Lower leg skin (tissue), 4 donors: ENCODE results near the gene GOLPH3. TPM values are rescaled to one million over a fixed set of nuclear protein-coding genes. Genes with fewer than 3 reads are reported as not detected.
"Not testable (repeated sequence)": the region's sequence is repeated elsewhere in the genome, so short reads cannot be mapped to it uniquely, and the experiment has no call there.

Source experiments
- DNase-seq, 2 donors: peaks; one replicate each; pipeline ENCODE4 v3.0.0-alpha.2; 2019; ENCODE audit warnings: low spot score in 2 of 2
- H3K4me3 ChIP-seq: fragments of 200-600 bp; sonication (generic); 2 replicates; pipeline ENCODE4 v1.5.1; 2017; ENCODE audit warnings: mild to moderate bottlenecking, low read depth; ENCODE audit not compliant: poor library complexity, severe bottlenecking
- CTCF ChIP-seq, 3 donors: fragments of 450-650 bp; IDR thresholded peaks; one replicate each; pipeline ENCODE4 v1.5.1; 2016; ENCODE audit warnings: antibody characterized with exemption in 3 of 3, mild to moderate bottlenecking in 3 of 3, moderate library complexity in 2 of 3
- POLR2A ChIP-seq, 2 donors: fragments of 450-650 bp; IDR thresholded peaks; one replicate each; pipeline ENCODE4 v1.6.1; 2016 to 2017; ENCODE audit warnings: antibody characterized with exemption in 2 of 2, mild to moderate bottlenecking in 1 of 2, moderate library complexity in 1 of 2
- WGBS, 2 donors: methylation state at CpG; one replicate each; pipeline ENCODE4 v1.1.5; 2018; 5-methylcytosine and 5-hydroxymethylcytosine counted together
- intact Hi-C: fragments of 100-400 bp; cut with DNase I; formaldehyde crosslinking; loops from one replicate; pipeline ENCODE4 v1.15.0; 2023; ENCODE audit warnings: low total_unique reads
- total RNA-seq, 4 donors: library from RNA; depleted of rRNA; stranded (reverse); fragments of >200 nt; gene quantifications; one replicate each; pipeline ENCODE4 v1.1.0, GENCODE V29; 2016

The GOLPH3 gene
- total RNA-seq, 4 donors from 2014 or later = 57.9 to 121 (median 66.2) TPM

GRCh38 chr5:32173267-32174010, 680 bp downstream of the GOLPH3 start:
- TF ChIP-seq POLR2A (IDR thresholded peaks at IDR 0.05) (no peak), CTCF (IDR thresholded peaks at IDR 0.05) (no peak)
- intact Hi-C loops = no loop called here
- WGBS, 2 donors = 0% methylated on average over 32 to 50 of the region's 74 CpGs
- peak; percentile 46 to 92 for DNase-seq
- peak overlapping the region; percentile 69 for H3K4me3 ChIP-seq

GRCh38 chr5:32172923-32173266, 1.2 kb downstream of the GOLPH3 start:
- intact Hi-C loops = no loop called here
- 0 to 1% methylated on average over 4 of the region's 4 CpGs for WGBS, 2 donors
- no peak for DNase-seq
- peak overlapping the region; percentile 69 for H3K4me3 ChIP-seq
- TF ChIP-seq CTCF (IDR thresholded peaks at IDR 0.05) = no peak

DNA sequence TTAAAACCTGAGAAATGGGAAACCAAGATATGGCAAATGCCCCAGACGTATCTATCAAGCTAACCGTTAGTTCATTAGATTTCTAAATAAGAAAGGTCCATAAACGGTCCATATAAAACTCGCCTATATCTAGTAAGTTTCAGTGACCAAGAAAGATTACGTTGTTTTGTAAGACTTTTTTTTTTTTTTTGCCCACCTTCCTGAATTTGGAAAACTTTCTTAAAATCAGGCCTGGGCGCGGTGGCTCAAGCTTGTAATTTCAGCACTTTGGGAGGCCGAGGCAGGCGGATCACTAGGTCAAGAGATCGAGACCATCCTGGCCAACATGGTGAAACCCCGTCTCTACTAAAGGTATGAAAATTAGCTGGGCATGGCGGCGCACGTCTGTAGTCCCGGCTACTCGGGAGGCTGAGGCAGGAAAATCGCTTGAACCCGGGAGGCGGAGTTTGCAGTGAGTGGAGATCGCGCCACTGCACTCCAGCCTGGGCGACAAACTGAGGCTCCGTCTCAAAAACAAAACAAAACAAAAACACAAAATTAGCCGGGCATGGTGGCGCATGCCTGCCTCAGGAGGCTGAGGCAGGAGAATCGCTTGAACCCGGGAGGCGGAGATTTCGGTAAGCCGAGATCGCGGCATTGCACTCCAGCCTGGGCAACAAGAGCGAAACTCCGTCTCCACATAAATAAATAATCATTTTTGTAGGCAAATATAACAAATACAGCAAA, 1.8 kb downstream of the GOLPH3 start:
- DNase-seq = peak; percentile 16 to 81
- intact Hi-C loops = not testable (repeated sequence)
- 7 to 9% methylated on average over 33 to 34 of the region's 34 CpGs for WGBS, 2 donors
- peak overlapping the region; percentile 69 for H3K4me3 ChIP-seq

GRCh38 chr5:32170303-32171151, 3.6 kb downstream of the GOLPH3 start:
- H3K4me3 ChIP-seq = no peak overlapping the region
- intact Hi-C loops = no loop called here
- peak in 1 of 2 donors; percentile 12 for DNase-seq
- TF ChIP-seq POLR2A (IDR thresholded peaks at IDR 0.05) (no peak), CTCF (IDR thresholded peaks at IDR 0.05) (no peak)
- WGBS, 2 donors = 68% methylated on average over 5 of the region's 5 CpGs

DNA sequence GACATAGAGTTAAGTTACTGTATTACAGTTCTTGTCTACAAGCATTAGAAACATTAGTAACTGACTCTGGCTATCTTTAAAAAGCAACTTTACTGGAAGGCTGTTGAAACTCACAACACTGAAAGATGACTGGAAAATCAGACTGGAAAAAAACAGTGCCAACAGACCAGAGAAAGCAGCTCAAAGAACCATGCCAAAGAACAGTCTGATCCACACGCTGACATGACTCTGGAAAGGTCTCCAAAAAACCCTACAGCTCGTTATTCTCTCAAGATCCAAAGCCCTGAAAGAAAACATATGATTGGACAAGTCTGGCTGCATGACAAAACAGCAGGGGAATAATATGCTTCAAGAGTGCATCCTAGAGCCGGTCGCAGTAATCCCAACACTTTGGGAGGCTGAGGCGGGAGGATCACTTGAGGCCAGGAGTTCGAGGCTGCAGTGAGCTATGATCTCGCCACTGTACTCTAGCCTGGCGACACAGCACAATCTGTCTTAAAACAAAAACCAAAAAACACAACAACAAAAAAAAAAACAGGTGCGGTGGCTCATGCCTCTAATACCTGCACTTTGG, 5.6 kb downstream of the GOLPH3 start:
- intact Hi-C loops = no loop called here
- H3K4me3 ChIP-seq = no peak overlapping the region
- DNase-seq = no peak
- WGBS, 2 donors = 73 to 81% methylated on average over 9 of the region's 9 CpGs
- TF ChIP-seq POLR2A (IDR thresholded peaks at IDR 0.05) (no peak), CTCF (IDR thresholded peaks at IDR 0.05) (no peak)
